Parathyroid adenoma (tissue), 2 donors: ENCODE measurements around the gene QSOX1.

Experiments used
- H2AFZ ChIP-seq: fragments of 300-600 bp; sonication (generic); one replicate; pipeline ENCODE4 v1.7.0; 2017; ENCODE audit warnings: antibody characterized with exemption, mild to moderate bottlenecking
- H3K27ac ChIP-seq: fragments of 300-600 bp; sonication (generic); one replicate; pipeline ENCODE4 v1.7.0; 2017
- H3K27me3 ChIP-seq: fragments of 300-600 bp; sonication (generic); one replicate; pipeline ENCODE4 v1.7.0; 2017; ENCODE audit warnings: low read length; ENCODE audit not compliant: control insufficient read depth, insufficient read depth
- H3K36me3 ChIP-seq: fragments of 300-600 bp; sonication (generic); one replicate; pipeline ENCODE4 v1.7.0; 2017; ENCODE audit warnings: low read length; ENCODE audit not compliant: control insufficient read depth, insufficient read depth
- H3K4me1 ChIP-seq: fragments of 300-600 bp; sonication (generic); one replicate; pipeline ENCODE4 v1.7.0; 2017; ENCODE audit warnings: control low read depth
- H3K4me2 ChIP-seq: fragments of 300-600 bp; sonication (generic); one replicate; pipeline ENCODE4 v1.7.0; 2017; ENCODE audit warnings: low read length
- H3K4me3 ChIP-seq: fragments of 300-600 bp; sonication (generic); one replicate; pipeline ENCODE4 v1.7.0; 2017; ENCODE audit warnings: low read depth, low read length
- H3K79me2 ChIP-seq: fragments of 300-600 bp; sonication (generic); one replicate; pipeline ENCODE4 v1.7.0; 2017; ENCODE audit warnings: control low read depth
- H3K9ac ChIP-seq: fragments of 300-600 bp; sonication (generic); one replicate; pipeline ENCODE4 v1.7.0; 2017; ENCODE audit warnings: mild to moderate bottlenecking
- H3K9me3 ChIP-seq: fragments of 300-600 bp; sonication (generic); one replicate; pipeline ENCODE4 v1.7.0; 2017; ENCODE audit warnings: low read length; ENCODE audit not compliant: control insufficient read depth
- TF ChIP-seq, protein P1 (sequence below): fragments of 300-600 bp; sonication (generic); IDR thresholded peaks from one replicate; pipeline ENCODE4 v1.7.0; 2017; ENCODE audit warnings: antibody characterized with exemption, mild to moderate bottlenecking
- donor health status: primary hyperparathyroidism.

QSOX1 gene

DNA sequence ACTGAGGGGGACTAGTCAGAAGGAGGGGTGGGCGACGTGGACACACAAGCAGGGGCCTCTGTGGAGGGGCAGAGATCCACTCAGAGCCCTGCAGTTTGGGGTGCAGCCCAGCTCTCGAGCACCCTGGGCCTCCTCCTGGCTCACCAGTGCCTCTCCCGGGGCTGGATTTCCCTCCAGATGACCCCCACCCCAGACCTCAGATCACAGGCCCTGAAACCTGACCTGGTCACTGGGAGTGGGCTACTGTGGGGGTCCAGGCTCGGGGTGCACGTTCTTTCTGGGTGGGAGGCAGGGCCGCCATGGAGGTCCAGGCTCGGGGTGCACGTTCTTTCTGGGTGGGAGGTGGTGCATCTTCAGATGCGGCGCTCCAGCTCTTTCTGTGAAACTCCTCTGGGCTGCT, 65.1 kb downstream of the QSOX1 start:
- Histone ChIP-seq H3K4me2 (no peak overlapping the region), H2AFZ (no peak overlapping the region), H3K79me2 (no peaks in the 10 kb centered on the region), H3K27ac (no peak overlapping the region), H3K9ac (no peak overlapping the region), H3K4me1 (no peaks in the 10 kb centered on the region), H3K27me3 (no peaks in the 10 kb centered on the region), H3K9me3 (no peaks in the 10 kb centered on the region), H3K36me3 (no peaks in the 10 kb centered on the region), H3K4me3 (no peak overlapping the region)
- TF ChIP-seq, protein P1, sequence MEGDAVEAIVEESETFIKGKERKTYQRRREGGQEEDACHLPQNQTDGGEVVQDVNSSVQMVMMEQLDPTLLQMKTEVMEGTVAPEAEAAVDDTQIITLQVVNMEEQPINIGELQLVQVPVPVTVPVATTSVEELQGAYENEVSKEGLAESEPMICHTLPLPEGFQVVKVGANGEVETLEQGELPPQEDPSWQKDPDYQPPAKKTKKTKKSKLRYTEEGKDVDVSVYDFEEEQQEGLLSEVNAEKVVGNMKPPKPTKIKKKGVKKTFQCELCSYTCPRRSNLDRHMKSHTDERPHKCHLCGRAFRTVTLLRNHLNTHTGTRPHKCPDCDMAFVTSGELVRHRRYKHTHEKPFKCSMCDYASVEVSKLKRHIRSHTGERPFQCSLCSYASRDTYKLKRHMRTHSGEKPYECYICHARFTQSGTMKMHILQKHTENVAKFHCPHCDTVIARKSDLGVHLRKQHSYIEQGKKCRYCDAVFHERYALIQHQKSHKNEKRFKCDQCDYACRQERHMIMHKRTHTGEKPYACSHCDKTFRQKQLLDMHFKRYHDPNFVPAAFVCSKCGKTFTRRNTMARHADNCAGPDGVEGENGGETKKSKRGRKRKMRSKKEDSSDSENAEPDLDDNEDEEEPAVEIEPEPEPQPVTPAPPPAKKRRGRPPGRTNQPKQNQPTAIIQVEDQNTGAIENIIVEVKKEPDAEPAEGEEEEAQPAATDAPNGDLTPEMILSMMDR: no peak

DNA sequence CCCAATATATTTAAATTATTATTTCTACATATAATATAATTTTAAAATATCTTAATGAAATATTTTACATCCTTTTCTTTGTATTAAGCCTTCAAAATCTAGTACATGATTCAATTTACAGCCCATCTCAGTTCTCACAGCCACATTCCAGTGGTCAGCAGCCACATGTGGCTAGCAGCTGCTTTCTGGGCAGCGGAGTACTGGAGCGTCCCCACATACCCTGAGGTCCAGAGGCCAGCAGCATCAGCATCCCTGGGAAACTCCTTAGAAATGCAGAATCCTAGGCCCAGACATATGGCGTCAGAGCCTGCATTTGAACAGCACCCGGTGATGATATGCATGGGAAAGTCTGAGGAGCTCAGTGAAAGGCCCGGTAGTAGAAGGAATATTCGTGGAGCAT, 66.8 kb downstream of the QSOX1 start:
- Histone ChIP-seq H3K9me3 (no peaks in the 10 kb centered on the region), H3K27me3 (no peaks in the 10 kb centered on the region), H3K27ac (no peak overlapping the region), H3K79me2 (no peaks in the 10 kb centered on the region), H3K9ac (no peak overlapping the region), H3K4me1 (no peaks in the 10 kb centered on the region), H3K4me3 (no peak overlapping the region), H2AFZ (no peak overlapping the region), H3K4me2 (no peak overlapping the region), H3K36me3 (no peaks in the 10 kb centered on the region)
- TF ChIP-seq, protein P1: no peak

DNA sequence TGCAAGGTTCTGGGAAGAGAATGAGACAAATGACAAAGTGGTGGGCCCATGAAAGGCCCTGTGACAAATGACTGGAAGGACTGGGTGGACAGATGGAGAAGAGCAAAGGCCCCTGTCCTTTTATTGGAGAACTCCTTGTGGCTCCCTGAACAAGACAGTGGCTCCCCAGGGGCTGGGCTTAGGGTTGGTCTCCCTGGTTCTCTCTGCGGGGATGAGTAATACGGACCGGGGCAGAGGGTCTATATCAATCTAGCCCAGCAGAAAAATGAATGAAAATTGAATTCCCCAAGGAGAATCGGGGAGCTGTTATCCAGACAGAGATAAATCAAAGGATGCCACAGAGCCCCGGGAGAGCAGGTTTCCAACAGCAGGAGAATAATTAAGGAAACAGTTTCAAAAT, 70.2 kb downstream of the QSOX1 start:
- Histone ChIP-seq H3K27me3 (no peaks in the 10 kb centered on the region), H3K9ac (no peak overlapping the region), H3K27ac (no peak overlapping the region), H3K4me2 (no peak overlapping the region), H3K4me3 (no peak overlapping the region), H3K4me1 (no peaks in the 10 kb centered on the region), H3K36me3 (no peaks in the 10 kb centered on the region), H3K9me3 (no peaks in the 10 kb centered on the region), H2AFZ (no peak overlapping the region), H3K79me2 (no peaks in the 10 kb centered on the region)
- TF ChIP-seq, protein P1: no peak

DNA sequence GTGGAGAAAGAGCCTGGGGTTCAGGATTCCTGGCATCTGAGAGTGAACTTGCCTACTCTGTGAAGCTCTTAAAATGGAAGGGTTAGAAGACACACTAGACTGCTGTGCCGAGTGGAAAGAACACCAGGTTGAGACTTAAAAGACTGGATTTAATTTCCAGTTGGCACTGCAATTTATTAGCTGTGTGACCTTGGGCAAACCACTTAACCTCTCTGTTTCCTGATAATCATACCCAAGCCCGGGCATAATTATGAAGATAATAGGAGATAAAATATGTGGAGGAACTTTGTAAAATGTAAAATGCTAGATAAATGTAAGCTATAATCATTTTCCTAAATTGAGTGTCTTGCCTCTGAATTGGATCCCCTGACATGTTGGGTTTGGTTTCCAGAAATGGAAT, 70.7 kb downstream of the QSOX1 start:
- Histone ChIP-seq H2AFZ (no peak overlapping the region), H3K36me3 (no peaks in the 10 kb centered on the region), H3K79me2 (no peaks in the 10 kb centered on the region), H3K27me3 (peaks cover 3% of the 10 kb centered on the region), H3K9me3 (no peaks in the 10 kb centered on the region), H3K4me3 (no peak overlapping the region), H3K4me2 (no peak overlapping the region), H3K27ac (no peak overlapping the region), H3K9ac (no peak overlapping the region), H3K4me1 (no peaks in the 10 kb centered on the region)
- TF ChIP-seq, protein P1: no peak

DNA sequence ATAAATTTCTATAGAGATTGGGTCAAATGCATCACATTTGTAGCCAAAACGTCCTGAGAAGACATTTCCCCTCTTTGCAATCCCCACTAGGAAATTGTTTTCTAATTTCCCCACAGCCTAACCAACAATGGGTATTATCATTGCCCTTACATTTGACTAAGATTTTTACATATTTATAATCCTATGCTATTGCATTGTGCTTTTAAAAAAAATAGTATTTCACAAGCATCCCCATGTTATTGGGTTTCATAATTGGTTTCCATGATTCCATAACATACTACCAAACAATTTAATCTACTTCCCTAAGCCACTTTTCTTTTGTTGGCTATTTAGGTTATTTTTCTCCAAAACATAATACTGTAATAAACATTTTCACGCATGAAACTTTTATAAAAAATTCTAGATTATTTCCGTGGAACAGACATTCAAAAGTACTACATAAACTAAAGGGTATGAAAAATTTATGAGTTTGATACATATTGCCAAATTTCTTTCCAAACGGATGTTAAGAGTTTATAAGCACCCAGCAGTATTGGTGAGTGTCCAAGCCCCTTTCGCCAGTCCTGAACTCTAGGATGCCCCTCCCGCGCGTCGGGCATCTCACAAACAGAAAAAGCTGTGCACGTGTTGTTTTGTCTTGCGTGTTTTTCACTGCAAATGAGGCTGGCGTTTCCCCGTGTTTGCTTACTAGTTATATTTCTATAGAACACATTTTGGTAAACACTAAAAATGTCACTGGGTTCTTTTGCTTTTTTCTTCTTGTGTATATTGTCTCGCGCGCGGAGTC, 73.4 kb downstream of the QSOX1 start:
- H3K4me1 ChIP-seq: no peaks in the 10 kb centered on the region
- H3K36me3 ChIP-seq: no peaks in the 10 kb centered on the region
- H3K9ac ChIP-seq: no peak overlapping the region
- no peak overlapping the region for H3K27ac ChIP-seq
- no peaks in the 10 kb centered on the region for H3K79me2 ChIP-seq
- H3K27me3 ChIP-seq: peaks cover 4% of the 10 kb centered on the region
- H2AFZ ChIP-seq: no peak overlapping the region
- H3K4me2 ChIP-seq: no peak overlapping the region
- H3K9me3 ChIP-seq: no peaks in the 10 kb centered on the region
- TF ChIP-seq, protein P1: no peak
- no peak overlapping the region for H3K4me3 ChIP-seq
